ENCODE measurements around the gene NFXL1. TPM values are rescaled to one million over a fixed set of nuclear protein-coding genes. Genes with fewer than 3 reads are reported as not detected.

Gene NFXL1
- total RNA-seq: 7.7 and 8.2 TPM in 2 replicates

GRCh38 chr4:47914220-47914925 is at the start of gene NFXL1:
Gene NFXL1 (minus strand): TSS chr4:47914583. CDS start chr4:47914203, 380 bp downstream.

DNA sequence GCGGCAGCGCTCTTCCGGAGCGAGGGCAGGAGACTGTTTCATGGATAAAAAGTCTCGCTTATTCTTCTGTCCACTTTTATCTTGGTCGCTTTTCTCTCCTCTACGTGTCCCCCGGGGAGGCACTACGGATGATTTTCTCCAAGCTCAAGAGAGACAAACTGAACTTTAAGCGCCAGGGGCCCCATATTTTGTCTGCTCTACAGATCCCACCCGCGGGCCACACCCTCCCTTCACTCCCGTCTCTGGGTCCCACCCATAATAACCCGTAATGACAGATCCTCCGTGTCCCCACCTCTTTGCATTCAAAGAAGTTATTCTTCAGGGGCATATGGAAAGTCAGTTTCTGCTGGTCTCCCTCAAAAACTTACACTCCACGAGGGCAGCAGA is 76.5 kb downstream of the NFXL1 start, which contains the start of gene CORIN:
TSS of gene CORIN (minus strand) at position 160 of the 387 bp plus-strand sequence. CDS start at position 42, 118 bp downstream.

Other genes with a start within 250 kb of the NFXL1 start
- 0.16 TPM in 1 of 2 replicates, not detected in the other for gene CORIN, start 76.5 kb downstream of the NFXL1 start, total RNA-seq
- 0.08 and 0.19 TPM in 2 replicates for gene CNGA1, start 102.1 kb upstream of the NFXL1 start, total RNA-seq
- gene NIPAL1, start 102.2 kb upstream of the NFXL1 start, total RNA-seq: 9.4 and 13.7 TPM in 2 replicates
- gene TXK, start 219.7 kb upstream of the NFXL1 start, total RNA-seq: not detected in 2 replicates

All from hair follicular keratinocyte (primary cell).